Measurements from ENCODE around the gene PAK6. TPM values are rescaled to one million over a fixed set of nuclear protein-coding genes. Genes with fewer than 3 reads are reported as not detected.
A peak's percentile ranks its signal among the peaks of the same experiment; 100 is the strongest.

Gene PAK6
- total and polyA plus RNA-seq, 9 of the 15 experiments (the other 6 are each of a cell fraction or from before 2014, with no cell fraction given): 0.03 to 0.74 (median 0.16) TPM; not detected in 2

- peak; percentile 41 for TF ChIP-seq REST (IDR thresholded peaks at IDR 0.05; ENCODE audit: borderline replicate concordance)
- TF ChIP-seq REST (CRISPR knock-in tag; IDR thresholded peaks at IDR 0.05; ENCODE audit: low read depth): no peak
Measured at GRCh38 chr15:40258544-40258943, 19.7 kb downstream of the PAK6 start (continued).

All from K562 (cell line).